ENCODE data around the gene OR10K2. TPM values are rescaled to one million over a fixed set of nuclear protein-coding genes. Genes with fewer than 3 reads are reported as not detected.

Gene OR10K2
- total RNA-seq, 2 donors from 2014 or later: not detected

- no peak for TF ChIP-seq CTCF (conservative IDR thresholded peaks at IDR 0.05)
- Mint-ChIP-seq H3K36me3 (ENCODE audit: low read depth) (no peaks in the 10 kb centered on the region), H3K27ac (no peak overlapping the region), H3K27me3 (ENCODE audit: insufficient read depth) (no peaks in the 10 kb centered on the region), H3K9me3 (no peaks in the 10 kb centered on the region), H3K4me1 (no peaks in the 10 kb centered on the region), H3K4me3 (no peak overlapping the region)
- no peaks in the 10 kb centered on the region for H3K4me1 ChIP-seq (ENCODE audit: control insufficient read depth, insufficient read depth, low read length)
- H3K9me3 ChIP-seq (ENCODE audit: control insufficient read depth, low read length): no peaks in the 10 kb centered on the region
- H3K27me3 ChIP-seq (ENCODE audit: control insufficient read depth, insufficient read depth, low read length, poor library complexity, severe bottlenecking): no peaks in the 10 kb centered on the region
- H3K27ac ChIP-seq (ENCODE audit: low read depth, low read length): no peak overlapping the region
- no peak overlapping the region for H3K4me3 ChIP-seq (ENCODE audit: low read length)
- no peak overlapping the region for H3K9ac ChIP-seq (ENCODE audit: extremely low read depth, low read length, poor library complexity, severe bottlenecking)
- no peaks in the 10 kb centered on the region for H3K36me3 ChIP-seq (ENCODE audit: control insufficient read depth, insufficient read depth, low read length)
- DNase-seq: no peak
Measured at GRCh38 chr1:158458263-158458662, 32.2 kb upstream of the OR10K2 start.

- Histone ChIP-seq H3K4me3 (ENCODE audit: low read length) (no peak overlapping the region), H3K27ac (ENCODE audit: low read depth, low read length) (no peak overlapping the region), H3K9ac (ENCODE audit: extremely low read depth, low read length, poor library complexity, severe bottlenecking) (no peak overlapping the region), H3K36me3 (ENCODE audit: control insufficient read depth, insufficient read depth, low read length) (no peaks in the 10 kb centered on the region), H3K9me3 (ENCODE audit: control insufficient read depth, low read length) (no peaks in the 10 kb centered on the region), H3K27me3 (ENCODE audit: control insufficient read depth, insufficient read depth, low read length, poor library complexity, severe bottlenecking) (no peaks in the 10 kb centered on the region), H3K4me1 (ENCODE audit: control insufficient read depth, insufficient read depth, low read length) (no peaks in the 10 kb centered on the region)
- H3K9me3 Mint-ChIP-seq: no peaks in the 10 kb centered on the region
- H3K36me3 Mint-ChIP-seq (ENCODE audit: low read depth): no peaks in the 10 kb centered on the region
- TF ChIP-seq CTCF (conservative IDR thresholded peaks at IDR 0.05): no peak
- H3K4me3 Mint-ChIP-seq: no peak overlapping the region
- H3K27me3 Mint-ChIP-seq (ENCODE audit: insufficient read depth): no peaks in the 10 kb centered on the region
- no peak for DNase-seq
- no peak overlapping the region for H3K27ac Mint-ChIP-seq
- H3K4me1 Mint-ChIP-seq: no peaks in the 10 kb centered on the region
Measured at GRCh38 chr1:158457246-158457645, 31.2 kb upstream of the OR10K2 start.

- Histone ChIP-seq H3K9me3 (ENCODE audit: control insufficient read depth, low read length) (no peaks in the 10 kb centered on the region), H3K4me1 (ENCODE audit: control insufficient read depth, insufficient read depth, low read length) (no peaks in the 10 kb centered on the region), H3K9ac (ENCODE audit: extremely low read depth, low read length, poor library complexity, severe bottlenecking) (no peak overlapping the region), H3K27ac (ENCODE audit: low read depth, low read length) (no peak overlapping the region), H3K27me3 (ENCODE audit: control insufficient read depth, insufficient read depth, low read length, poor library complexity, severe bottlenecking) (no peaks in the 10 kb centered on the region), H3K36me3 (ENCODE audit: control insufficient read depth, insufficient read depth, low read length) (no peaks in the 10 kb centered on the region), H3K4me3 (ENCODE audit: low read length) (no peak overlapping the region)
- Mint-ChIP-seq H3K4me3 (no peak overlapping the region), H3K36me3 (ENCODE audit: low read depth) (no peaks in the 10 kb centered on the region), H3K27ac (no peak overlapping the region), H3K4me1 (no peaks in the 10 kb centered on the region), H3K27me3 (ENCODE audit: insufficient read depth) (no peaks in the 10 kb centered on the region), H3K9me3 (peaks cover 3% of the 10 kb centered on the region)
- TF ChIP-seq CTCF (conservative IDR thresholded peaks at IDR 0.05): no peak
- 94% methylated on average over 1 of the region's 1 CpG; no CpG with 5 or more reads in 1 of the 2 experiments for WGBS, 2 experiments (ENCODE audit: insufficient coverage in 1 of 2, insufficient read length in 1 of 2)
- DNase-seq: no peak
Measured at GRCh38 chr1:158454537-158454936, 28.5 kb upstream of the OR10K2 start.

All from endodermal cell (in vitro differentiated cells).